GM21786 (cell line): ENCODE measurements around the gene TET2.

Source experiments
- ATAC-seq: cut with Tn5 transposase; IDR thresholded peaks from one replicate; pipeline ENCODE4 v1.9.1; 2021; ENCODE audit not compliant: unreplicated experiment

The TET2 gene

DNA sequence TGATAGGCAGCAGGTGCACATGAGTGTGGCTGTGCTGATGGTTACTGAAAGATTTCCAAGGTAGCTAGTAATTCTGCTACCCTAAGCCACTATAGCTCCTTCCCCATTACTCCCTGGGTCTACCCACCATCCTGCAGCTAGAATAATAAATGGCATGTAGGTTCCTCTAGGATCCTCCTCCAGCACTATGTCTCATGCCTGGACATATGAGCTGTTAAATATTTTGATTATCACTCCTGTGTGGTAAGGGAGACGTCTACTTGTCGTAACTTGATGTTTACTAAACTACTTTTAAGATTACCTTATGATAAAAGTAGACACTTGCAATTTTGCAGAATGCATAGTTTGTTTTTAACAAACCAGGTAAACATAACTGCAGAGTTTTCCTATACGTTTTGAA lies 35.5 kb downstream of the TET2 start:
- no peak for ATAC-seq

DNA sequence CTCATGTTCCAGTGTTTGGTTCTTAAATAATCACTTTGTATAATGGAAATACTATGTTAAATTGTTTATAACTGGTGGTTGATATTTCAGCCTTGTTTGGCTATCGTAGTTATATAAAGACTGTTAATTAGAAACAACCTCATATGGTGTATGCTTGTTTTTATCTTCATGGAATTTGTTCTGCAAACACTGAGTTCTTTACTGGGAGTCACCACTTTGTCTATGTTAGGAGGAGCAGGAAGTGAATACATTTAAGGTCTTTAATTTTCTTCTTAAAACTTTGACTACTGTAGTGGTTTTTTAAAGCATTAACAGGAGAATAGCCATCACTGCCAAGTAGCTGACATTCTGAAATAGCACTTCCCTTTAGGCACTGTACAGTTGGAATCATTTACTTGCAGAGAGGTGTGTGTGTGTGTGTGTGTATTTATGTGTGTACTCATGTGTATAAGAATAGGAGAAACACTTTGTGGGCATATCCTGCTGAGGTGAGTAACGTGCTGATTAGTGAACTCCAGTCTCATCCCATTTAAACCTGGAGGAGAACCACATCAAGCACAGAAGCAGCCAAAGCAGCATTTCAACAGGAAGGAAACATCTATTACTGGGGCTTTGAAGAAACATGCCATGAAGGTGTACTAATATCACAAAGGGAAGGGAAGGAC lies 37.8 kb downstream of the TET2 start:
- ATAC-seq, result no peak

DNA sequence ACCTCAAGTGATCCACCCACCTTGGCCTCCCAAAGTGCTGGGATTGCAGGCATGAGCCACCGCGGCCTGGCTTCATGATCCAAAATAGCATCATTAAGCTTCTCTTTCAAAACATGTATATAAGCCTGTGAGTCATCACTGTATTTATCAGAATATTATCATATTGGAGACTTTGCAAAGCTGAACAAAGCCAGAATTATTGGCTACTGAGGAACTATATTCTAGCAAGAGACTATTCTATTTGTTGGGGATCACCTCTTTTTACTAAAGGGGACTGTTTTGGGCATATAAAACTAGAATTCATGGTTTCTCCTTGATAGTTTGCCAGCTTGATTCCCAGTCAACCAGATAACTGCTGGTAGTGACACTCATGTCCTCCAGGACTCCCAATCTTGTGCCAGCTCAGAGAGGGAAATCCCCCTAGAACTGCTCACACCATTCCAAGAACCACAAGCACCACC lies 40.1 kb downstream of the TET2 start:
- ATAC-seq, result no peak

DNA sequence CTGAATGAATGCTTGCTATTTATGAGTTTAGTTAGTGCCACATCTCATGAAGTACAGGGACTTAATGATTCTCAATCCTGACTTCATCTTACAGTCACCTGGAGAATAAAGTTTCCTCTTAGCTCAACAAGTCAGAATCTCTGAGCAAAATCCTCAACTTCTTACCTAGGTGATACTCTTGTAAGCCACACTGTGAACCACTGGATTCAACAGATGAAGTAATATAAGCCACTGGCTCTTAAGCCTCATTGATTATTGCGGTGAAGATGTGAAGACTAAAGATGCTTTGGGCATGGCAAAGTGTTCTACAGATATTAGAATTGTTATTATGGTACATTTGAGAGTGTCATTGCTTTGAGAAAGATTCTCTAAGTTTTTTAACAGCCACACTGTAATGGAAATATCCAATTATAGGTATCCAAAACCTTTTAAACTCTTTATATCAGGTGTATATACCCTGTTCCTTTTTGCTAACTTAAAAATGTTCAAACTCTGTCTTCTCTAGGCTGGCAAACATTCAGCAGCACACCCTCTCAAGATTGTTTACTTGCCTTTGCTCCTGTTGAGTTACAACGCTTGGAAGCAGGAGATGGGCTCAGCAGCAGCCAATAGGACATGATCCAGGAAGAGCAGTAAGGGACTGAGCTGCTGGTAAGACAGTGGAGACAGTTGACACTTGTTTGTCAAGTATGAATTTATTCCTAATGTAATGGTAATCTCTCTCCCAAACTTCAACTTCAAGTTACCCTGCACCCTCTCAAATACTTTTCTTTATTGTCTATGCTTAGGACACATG lies 43.4 kb downstream of the TET2 start:
- ATAC-seq, result no peak

DNA sequence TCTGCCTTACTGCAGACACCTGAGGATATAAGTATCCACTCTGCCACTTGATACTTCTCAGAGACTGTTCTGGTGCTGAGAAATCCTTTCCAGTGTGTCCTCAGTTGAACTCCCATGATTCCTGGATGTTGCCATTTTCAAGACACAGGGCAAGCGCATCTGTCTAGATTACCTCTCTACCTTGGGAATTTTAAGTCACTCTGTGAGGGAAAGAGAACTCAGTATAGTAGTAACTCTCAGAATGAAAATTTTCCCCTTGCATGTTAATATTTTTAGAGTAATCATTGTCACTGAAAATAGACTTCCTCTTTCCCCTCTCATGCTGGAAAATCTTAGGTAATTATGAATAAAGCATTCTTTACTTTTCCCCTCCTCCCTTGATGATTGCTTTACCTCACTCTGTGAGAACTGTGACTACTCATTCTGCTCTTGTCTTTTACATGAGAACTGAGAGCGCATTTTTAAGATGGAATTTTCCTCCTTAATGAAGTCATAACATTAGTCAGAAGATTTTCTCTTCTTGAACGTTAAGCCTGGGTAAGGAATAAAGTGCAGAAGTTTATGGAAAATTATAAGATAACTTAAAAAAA lies 45.0 kb downstream of the TET2 start:
- ATAC-seq, result peak; percentile 54

DNA sequence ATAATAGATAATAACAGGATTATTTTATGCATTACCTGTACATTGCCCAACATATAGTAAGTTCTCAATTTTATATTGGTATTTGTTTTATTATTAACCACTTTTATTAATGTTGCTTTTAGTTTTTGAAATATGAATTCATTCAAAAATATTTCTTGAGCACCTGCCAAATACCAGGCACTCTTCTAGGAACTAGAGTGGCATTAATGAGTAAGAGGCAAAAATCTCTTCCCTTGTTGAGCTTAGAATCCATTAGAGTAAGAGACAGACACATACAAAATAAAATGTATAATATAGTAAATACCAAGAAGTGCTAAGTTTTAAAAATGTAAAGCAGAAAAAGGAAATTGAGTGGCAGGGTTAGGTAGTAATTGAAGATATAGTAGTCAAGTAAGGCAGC lies 45.8 kb downstream of the TET2 start:
- ATAC-seq, result no peak

DNA sequence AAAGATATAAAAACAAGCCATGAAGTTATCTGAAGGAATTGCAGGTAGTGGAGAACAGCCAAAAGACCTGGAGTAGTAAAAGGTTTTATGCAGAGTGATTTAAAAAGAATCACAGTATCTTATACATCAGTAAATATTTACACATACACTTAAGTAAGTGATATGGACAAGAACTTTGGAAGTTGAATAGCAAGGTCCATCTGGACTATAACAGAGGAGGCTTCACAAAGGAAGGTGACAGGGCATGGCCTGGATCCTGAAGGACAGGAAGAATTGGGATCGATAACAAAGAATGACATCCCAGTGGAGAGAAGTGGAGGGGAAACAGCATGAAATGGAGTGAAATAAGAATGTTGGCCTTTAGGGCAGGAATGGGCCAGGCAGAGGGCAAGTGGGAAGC lies 46.2 kb downstream of the TET2 start:
- no peak for ATAC-seq

DNA sequence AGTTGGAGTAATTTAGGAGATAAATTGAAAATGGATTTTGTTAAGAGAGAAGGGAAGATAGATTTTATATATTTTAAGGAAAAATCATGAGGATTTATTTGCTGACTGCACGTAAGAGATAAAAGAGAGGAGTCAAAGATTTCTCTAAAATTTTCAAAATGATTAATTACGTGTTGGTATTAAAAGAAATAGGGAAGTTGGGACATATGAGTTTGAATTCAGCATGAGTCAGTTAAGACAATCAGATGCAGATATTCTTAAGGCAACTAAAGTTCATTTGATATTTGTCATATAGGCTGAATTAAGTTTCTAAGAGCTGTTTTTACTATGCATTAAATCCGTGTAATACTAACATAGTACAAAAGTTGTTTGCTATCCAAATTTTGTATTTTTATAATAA lies 46.9 kb downstream of the TET2 start:
- ATAC-seq, result no peak

DNA sequence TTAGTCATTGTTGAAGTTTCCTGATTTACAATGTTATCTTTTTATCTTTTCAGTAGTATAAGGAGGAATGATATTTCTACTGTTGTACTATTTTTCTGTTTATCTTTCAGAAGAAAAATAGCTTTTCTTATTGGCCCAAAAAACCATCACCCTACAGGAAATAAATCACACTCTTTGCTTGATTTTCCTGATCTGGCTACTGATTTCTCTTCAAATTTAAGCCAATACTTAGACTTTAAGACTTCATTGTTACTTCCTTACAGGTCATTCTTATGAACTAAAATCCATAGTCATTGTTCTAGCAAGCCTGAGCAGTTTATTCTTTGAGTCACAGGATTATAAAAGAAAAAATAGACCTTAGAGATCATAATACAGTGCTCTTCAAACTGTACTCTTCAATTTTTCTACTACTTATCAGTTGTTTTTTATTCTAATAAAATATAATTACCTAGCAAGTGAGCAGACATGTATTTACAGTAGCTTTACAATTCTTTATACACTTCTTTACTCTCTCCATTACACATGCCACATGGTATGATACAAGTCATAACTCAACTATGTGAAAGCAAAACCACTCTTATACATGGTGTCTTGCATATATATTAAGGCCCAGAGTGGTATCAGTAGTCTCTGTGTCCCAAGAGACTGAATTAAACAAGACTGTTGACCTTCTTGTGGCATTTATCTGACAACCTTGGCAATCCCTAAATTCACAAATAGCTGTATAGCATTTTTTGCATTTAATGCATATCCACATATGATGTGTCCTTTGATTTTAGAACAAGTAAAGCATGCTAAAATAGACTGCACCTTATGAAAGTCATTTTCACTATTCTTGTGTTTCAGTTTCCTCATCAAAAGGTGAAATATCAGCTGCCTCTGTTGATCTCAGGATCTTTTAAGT lies 47.9 kb downstream of the TET2 start:
- ATAC-seq, result peak; percentile 90

DNA sequence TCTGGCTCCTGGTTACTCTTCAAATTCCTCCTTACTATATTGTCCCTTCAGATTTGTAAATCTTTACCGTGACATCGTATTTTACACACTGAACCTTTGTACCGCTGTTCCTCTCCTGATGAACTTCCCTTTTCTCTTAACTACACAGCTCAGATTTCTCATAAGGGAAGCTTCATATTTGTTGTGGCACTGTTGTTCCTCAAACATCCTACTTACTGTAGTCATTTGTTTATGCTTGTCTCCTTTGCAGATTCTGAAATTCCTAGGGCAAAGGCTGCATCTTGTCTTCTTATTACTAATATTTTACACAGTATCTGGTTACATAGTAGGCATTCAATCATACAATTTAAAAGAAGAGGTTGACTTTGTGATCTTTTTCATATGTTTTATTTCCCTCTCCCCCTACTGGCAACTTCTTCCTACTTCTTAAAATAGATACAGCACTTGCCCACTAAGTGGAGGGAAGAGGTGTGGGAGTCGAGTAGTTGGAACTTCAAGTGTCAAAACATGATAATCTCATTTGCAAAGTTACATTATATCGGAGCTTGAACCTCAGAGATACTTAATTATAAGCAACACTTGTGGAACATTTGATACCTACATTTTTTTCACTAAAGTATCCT lies 50.0 kb downstream of the TET2 start:
- ATAC-seq, result peak; percentile 27

DNA sequence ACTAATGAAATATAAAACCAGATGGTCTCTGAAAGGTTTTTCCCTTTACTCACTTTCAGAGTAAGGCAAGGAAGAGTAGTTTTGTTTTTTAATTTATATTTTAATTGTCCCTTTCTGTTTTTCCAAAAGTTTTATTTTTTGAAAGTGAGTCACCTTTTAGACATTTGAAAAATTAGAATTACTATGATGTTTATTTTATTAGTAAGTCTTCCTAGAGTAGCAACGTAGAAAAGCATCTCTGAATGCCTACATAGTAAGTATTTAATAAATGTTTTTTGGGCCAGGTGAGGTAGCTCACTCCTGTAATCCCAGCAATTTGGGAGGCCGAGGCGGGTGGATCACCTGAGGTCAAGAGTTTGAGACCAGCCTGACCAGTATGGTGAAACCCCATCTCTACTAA lies 51.1 kb downstream of the TET2 start:
- ATAC-seq, result no peak

DNA sequence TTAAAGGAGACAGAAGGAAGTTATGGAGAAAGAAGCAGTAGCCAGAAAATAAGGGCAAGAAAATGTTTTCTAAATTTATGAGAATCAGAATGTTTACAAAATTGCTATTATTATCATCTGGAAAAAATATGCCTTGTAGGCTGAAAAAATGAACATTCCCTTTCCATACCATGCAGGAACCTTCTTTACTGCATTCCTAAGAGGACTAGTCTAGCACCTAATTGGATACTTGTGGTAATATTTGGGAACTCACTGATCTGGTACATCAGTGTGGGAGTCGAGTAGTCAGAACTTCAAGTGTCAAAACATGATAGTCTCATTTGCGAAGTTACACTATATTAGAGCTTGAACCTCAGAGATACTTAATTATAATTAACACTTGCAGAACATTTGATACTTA lies 51.9 kb downstream of the TET2 start:
- ATAC-seq, result no peak

DNA sequence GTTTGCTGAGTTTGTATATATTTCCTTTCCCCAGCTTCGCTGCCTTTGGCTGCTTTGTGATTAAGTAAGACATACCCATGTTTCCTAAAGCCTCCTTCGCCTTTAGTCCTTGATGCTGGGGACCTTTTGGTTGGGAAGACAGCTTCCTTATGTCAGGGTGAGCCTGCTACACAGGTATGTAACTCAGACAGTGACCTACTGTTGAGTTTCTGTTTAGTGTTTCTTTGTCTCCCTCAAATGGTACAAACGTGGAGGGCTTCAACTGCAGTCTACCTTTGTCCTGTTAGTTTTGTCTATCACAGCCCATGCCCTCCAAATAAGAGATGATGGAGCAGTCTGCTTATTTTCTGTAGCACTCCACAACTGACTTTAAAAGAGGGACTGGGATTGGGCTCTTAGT lies 59.5 kb downstream of the TET2 start:
- ATAC-seq, result no peak

DNA sequence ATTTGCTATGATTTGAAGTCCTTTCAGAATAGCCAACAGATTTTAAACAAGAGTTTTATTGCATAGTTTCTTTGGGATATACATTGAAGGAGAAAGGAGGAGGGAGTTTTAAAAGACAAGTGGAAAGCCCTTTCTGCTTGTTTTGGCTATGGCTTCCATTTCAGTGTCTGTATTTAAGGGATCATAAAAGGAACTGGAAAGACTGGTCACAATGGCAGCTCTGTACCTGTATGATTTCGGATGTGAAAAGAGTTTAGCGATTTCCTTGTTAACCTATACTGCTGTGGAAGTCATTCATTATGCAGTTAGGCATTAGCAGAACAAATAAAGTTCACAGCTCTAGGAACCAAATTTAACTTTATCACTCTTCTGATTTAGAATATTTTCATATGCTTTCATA lies 60.7 kb downstream of the TET2 start:
- ATAC-seq, result no peak

DNA sequence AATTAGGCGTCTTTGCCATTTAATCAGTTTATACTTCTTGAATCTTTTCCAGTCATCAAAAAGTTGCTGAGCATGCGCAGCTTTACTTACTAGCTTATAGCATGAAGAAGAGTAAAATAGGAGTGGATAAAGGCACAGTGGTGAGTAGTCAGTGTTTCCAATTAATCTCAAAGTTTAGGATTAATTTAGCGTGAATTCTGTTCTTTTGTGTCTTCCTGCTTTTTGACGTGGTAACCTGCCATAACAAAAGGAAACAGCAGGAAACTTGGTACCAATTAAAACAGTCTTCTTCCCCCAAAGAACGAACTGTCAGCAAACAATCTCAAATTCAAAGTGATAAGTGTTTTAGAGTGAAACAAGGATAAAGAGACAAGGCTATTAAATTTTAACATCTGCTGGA lies 61.9 kb downstream of the TET2 start:
- no peak for ATAC-seq

DNA sequence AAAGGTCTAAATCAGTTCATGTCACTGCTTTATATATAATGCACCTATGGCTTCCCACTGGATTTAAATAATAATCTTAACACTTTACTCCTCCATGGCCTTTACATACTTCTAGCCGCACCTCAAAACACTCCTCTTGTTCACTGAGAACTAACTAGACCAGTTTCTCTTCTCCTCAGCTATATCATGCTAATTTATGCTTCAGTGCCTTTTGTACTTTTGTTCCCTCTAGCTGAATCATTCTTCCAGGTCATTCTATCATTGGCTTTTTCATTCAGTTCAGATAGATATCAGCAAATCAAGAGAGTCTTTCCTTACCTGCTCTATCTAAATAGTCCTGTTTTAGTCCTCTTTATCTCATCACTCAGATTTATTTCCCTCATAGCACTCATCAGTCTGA lies 64.2 kb downstream of the TET2 start:
- no peak for ATAC-seq

DNA sequence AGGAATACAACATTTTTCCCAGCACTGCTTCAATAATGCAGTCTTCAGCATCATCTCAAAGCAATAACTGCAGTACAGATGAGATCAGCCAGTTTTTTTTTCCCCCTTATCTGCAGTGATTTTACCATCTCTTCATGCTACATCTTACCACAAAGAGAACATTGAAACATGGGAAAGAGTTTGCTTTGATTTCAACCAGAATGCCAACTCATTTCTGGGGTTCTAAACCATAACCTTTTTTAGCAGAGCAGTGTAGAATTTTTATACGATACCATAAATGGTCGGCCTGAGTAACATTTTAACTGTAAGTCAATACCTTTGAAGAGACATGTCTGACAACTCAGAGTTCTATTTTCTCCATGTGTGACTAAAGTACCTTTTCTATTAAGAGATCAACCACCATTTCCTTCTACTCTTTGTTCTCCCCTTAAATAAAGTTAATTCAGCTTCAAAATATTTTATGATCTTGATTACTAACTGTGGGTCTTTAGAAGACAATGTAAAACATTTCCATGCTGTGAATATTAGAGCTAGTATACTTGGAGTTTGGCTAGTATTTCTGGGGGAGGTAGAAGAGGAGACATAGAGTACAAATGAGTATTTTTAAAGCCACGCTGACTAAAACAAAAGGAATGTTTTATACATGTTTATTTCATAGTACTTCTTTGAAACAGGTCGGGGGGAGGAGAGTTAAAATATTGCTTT lies 69.1 kb downstream of the TET2 start:
- ATAC-seq, result peak; percentile 69

DNA sequence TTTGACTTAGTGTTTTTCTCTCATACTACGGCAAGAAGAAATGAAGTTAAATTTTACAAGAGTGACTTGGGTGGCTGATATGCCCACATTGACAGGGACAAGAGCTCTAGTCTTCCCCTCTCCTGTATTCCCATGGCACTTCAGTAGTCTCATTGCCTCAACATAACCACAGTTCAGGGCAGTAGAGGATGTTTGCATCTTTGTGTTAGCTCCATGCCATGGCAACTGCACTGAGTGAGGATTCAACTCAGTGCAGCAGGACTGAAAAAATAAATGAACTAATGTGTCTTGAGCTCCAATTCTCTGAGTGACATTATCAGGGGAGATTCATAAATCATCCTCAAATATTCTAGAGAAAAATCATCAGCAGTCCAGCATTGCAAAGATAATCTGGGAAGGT lies 78.8 kb downstream of the TET2 start:
- ATAC-seq, result no peak

DNA sequence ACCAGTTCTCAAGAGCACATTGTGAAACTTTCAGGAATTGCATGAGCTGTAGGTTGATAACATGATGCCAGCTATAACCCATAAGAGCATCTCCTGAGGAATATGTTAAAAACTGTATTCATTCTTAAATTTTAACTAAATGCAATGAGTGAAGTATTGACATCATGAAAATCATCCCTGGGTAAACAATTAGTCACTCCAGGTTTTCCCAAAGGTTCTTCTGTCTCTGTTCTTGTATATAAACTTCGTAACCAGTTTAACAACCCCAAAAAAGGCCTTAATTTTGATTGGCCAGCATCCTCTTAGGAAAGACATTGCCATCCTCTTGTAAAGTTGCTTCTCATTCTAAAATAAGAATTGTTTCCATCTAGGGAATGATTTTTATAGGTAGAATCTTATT lies 80.4 kb downstream of the TET2 start:
- no peak for ATAC-seq

DNA sequence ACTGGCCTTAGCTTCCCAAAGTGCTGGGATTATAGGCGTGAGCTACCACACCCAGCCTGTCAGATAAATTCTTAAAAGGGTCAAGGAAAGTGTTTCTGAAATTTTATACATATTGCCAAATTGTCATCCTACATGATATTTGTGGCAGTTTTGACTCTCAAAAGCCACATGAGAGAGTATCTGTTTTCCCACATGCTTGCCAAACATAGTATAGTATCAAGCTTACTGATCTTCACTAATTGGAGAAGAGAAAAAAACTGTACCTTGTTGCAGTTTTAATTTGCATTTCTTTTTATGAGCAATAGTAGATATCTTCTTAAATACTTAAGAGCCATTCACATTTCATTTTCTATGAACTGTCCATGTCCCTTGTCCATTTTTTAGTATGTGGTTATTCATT lies 83.6 kb downstream of the TET2 start:
- no peak for ATAC-seq
